Mononuclear cell (primary cell): ENCODE results near the gene PIP4K2A. TPM values are rescaled to one million over a fixed set of nuclear protein-coding genes. Genes with fewer than 3 reads are reported as not detected.

Experiments
- H3K27me3 ChIP-seq: 2 replicates; pipeline ENCODE4 v1.6.0; 2011; ENCODE audit warnings: low read length, control low read depth; ENCODE audit not compliant: insufficient read depth
- H3K4me1 ChIP-seq: 2 replicates; pipeline ENCODE4 v1.5.1; 2011; ENCODE audit warnings: mild to moderate bottlenecking, low read length, control low read depth; ENCODE audit not compliant: insufficient read depth
- H3K4me3 ChIP-seq: 2 replicates; pipeline ENCODE4 v1.5.1; 2011; ENCODE audit warnings: mild to moderate bottlenecking, low read length, moderate library complexity
- H3K9me3 ChIP-seq: 2 replicates; pipeline ENCODE4 v1.5.1; 2011; ENCODE audit warnings: low read depth, mild to moderate bottlenecking, control low read depth, low read length
- total RNA-seq: library from RNA; depleted of rRNA; stranded (reverse); fragments of >200 nt; gene quantifications from one replicate; pipeline ENCODE4 v1.2.3, GENCODE V29; 2012

Gene PIP4K2A
- total RNA-seq, 1 donor: 126 TPM

GRCh38 chr10:22623633-22624253 is 90.6 kb downstream of the PIP4K2A start:
- Histone ChIP-seq H3K4me1 (peaks cover 57% of the 10 kb centered on the region), H3K27me3 (no peaks in the 10 kb centered on the region), H3K9me3 (no peaks in the 10 kb centered on the region), H3K4me3 (no peak overlapping the region)

DNA sequence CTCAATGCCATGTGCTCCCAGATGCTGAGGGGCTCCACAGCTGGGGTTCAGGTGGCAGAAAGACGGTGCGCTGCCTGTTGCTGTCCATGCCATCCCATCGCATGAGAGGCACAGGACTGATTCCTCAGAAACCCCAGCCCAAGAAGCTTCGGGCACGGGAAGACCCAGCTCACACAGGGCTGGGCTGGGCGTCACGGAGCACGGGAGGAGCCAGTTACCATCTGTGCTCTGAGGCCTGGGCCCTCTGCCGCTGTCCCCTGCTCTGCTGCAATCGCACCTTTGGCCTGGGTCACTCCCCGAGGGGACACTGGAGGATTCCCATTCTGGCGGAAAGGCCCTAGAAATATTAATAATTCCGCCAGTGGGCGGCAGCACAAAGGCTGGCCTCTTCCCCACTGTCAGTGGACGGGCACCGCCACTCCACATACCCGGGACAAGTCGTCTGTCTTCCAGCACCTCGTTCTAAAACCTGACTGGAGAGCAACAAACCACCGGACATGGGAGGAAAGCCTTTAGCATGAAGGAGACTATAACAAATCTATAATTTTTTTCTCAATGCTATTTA is 92.1 kb downstream of the PIP4K2A start:
- no peak overlapping the region for H3K4me3 ChIP-seq
- H3K4me1 ChIP-seq: peaks cover 62% of the 10 kb centered on the region
- no peaks in the 10 kb centered on the region for H3K9me3 ChIP-seq
- no peaks in the 10 kb centered on the region for H3K27me3 ChIP-seq

- Histone ChIP-seq H3K4me3 (no peak overlapping the region), H3K9me3 (no peaks in the 10 kb centered on the region), H3K4me1 (peaks cover 64% of the 10 kb centered on the region), H3K27me3 (no peaks in the 10 kb centered on the region)
Observed at GRCh38 chr10:22621726-22622125, 92.7 kb downstream of the PIP4K2A start.

DNA sequence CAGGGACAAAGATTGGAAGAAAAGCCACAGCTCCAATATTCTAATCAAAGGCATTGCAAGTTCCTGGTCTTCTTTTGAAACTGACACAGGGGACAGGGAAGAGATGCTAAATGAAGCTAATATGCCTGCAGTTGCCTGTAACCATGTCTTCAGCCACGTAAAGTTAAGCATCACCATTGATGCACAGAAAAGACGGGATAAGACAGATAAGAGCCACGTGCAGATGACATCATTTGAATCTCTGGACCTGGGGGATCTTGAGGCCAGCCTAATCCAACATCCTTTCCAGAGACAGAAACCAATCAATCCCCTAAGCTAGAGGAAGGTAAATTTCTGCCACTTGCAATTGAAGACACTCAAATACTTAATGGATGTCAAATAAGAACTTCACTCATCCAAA is 93.4 kb downstream of the PIP4K2A start:
- Histone ChIP-seq H3K4me3 (no peak overlapping the region), H3K4me1 (peaks cover 69% of the 10 kb centered on the region), H3K9me3 (no peaks in the 10 kb centered on the region), H3K27me3 (no peaks in the 10 kb centered on the region)

GRCh38 chr10:22620140-22620857 is 94.1 kb downstream of the PIP4K2A start:
- Histone ChIP-seq H3K4me1 (peaks cover 69% of the 10 kb centered on the region), H3K9me3 (no peaks in the 10 kb centered on the region), H3K4me3 (no peak overlapping the region), H3K27me3 (no peaks in the 10 kb centered on the region)

DNA sequence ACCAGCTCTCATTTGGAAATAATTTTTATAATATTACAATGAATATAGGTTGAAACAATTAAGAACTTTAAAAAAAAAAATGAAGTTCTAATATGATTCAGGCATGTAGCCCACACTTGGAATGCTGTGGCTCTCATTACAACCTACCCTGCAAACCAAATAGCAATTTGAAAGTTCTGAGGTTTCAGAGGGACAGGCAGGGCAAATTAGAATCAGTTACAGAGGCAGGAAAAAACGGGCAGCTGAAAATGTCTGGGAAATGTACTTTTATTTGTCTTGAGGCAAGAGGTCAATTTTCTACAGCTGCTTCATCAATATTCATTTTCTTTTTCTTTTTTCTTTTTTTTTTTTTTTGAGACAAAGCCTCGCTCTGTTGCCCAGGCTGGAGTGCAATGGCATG is 95.3 kb downstream of the PIP4K2A start:
- no peaks in the 10 kb centered on the region for H3K9me3 ChIP-seq
- H3K27me3 ChIP-seq: no peaks in the 10 kb centered on the region
- no peak overlapping the region for H3K4me3 ChIP-seq
- peaks cover 72% of the 10 kb centered on the region for H3K4me1 ChIP-seq

DNA sequence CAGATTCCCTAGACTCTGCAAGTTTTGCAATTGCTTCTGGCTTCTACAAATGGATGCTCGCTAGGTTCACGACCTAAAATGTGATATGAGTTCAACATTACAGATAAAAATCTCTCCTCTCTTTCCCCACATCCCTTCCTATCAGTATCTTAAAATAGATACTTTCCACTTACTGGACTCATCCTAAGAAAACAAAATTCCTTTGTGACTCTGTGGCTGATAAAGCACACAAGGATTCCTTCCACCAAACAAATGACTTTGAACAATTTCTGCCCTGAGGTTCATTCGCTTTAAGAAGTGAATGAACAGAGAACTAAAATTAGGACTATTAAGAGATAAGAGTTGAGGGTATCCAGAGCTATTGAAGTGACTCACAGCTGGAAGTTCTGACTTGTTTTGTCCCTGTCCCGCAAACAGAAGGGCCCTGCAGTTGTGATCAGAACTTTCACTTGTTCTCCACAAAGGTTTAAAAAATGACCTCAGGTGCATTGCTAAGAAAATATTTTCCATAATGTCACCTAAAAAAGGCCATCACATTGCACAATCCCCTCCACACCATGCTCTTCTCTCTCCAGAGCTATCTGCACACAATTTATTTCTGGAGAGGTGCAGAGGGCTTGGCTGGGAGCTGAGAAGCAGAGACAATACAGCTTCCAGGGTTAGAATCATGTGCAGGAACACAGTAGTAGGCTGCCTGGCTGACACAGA is 96.1 kb downstream of the PIP4K2A start:
- no peak overlapping the region for H3K4me3 ChIP-seq
- peaks cover 72% of the 10 kb centered on the region for H3K4me1 ChIP-seq
- H3K27me3 ChIP-seq: no peaks in the 10 kb centered on the region
- H3K9me3 ChIP-seq: no peaks in the 10 kb centered on the region

- Histone ChIP-seq H3K4me3 (no peak overlapping the region), H3K27me3 (no peaks in the 10 kb centered on the region), H3K4me1 (peaks cover 76% of the 10 kb centered on the region), H3K9me3 (no peaks in the 10 kb centered on the region)
Observed at GRCh38 chr10:22617516-22617915, 96.9 kb downstream of the PIP4K2A start.

DNA sequence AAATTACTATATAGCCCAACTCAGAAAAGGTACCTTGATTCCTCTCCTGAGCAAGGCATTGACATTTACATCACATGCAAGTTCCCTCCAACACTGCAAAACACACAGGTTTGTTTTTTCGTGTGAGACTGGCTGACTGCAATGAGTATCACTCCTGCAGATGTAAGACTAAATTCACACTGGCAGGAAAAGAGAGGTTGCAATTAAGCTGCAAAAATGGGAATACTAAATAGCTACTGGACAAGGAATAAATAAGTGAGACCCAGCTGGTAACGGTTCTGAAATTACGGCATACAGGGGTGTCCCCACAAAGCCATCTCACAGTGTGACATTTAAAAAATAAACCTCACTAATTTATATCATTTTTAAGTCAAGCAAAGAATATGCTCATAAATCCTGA is 97.3 kb downstream of the PIP4K2A start:
- no peaks in the 10 kb centered on the region for H3K9me3 ChIP-seq
- H3K4me3 ChIP-seq: no peak overlapping the region
- H3K4me1 ChIP-seq: peaks cover 77% of the 10 kb centered on the region
- no peaks in the 10 kb centered on the region for H3K27me3 ChIP-seq

DNA sequence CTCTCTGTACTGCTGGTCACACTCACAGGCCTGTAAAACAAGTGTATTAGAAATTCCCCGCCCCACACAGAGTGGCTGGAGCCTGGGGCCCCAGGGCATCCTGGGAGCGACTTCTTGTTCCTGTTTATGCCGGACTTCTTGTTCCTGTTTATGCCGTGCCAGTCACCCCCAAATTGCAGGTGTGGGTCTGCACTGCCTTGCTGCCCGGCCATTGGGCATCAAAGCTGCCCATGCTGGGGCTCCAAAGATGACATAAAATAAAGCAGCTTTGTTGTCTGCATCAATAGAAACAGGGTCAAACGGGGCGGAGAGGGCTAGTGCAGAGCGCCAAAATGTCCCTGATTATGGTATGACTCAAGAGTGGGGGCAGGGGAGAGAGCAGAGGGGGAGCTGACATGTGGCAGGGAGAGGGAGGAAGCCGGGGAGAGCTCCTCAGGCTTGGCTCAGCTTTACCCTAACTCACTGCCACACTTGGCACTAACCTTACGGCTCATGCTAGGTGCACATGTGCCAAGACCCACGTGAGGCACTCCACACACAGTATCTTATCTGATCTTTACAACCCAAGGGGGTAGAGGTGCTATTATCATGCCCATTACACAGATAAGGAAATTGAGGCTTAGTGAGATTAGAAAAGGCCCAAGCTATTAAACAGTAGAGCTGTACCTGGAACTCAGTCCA is 98.4 kb downstream of the PIP4K2A start:
- Histone ChIP-seq H3K4me1 (peaks cover 79% of the 10 kb centered on the region), H3K4me3 (peak overlapping the region; percentile 11)

DNA sequence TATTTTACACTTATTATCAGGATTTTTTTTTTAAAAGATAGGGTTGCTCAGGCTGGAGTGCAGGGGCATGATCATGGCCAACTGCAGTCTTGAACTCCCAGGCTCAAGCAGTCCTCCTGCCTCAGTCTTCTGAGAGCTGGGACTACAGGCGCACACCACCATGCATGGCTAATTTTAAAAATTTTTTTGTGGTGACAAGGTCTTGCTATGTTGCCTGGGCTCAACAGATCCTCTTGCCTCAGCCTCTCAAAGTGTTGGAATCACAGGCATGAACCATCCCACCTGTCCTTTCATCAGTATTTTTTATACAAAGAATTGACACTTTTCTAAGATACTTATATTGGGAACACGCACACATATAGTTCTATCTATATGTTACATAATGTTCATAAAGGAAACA is 99.3 kb downstream of the PIP4K2A start:
- Histone ChIP-seq H3K4me3 (no peak overlapping the region), H3K9me3 (no peaks in the 10 kb centered on the region), H3K27me3 (no peaks in the 10 kb centered on the region), H3K4me1 (peaks cover 79% of the 10 kb centered on the region)

More for the DNA sequence above, 98.4 kb downstream of the PIP4K2A start:
- Histone ChIP-seq H3K27me3 (no peaks in the 10 kb centered on the region), H3K9me3 (no peaks in the 10 kb centered on the region)

DNA sequence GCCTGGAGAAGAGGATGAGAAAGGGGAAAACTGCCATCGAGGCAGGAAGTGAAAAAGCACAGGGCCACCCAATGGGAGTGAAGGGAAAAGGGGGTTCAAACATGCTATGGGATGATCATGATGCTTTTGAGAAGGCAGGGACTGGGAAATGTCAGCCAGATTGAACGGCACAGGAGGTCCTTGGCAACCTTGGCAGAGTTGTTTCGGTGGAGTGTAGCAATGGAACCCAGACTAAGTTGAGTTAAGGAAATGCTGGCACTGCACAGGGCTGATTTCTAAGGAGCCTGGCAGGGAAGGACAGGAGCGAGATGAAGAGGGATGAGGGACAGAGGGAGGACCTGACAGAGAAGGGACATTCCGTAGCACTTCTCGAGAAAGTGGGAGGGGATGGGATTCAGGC is 101.4 kb downstream of the PIP4K2A start:
- no peak overlapping the region for H3K4me3 ChIP-seq

GRCh38 chr10:22612318-22612717 is 102.1 kb downstream of the PIP4K2A start:
- H3K9me3 ChIP-seq: no peaks in the 10 kb centered on the region
- H3K4me1 ChIP-seq: peaks cover 89% of the 10 kb centered on the region
- no peak overlapping the region for H3K4me3 ChIP-seq
- H3K27me3 ChIP-seq: no peaks in the 10 kb centered on the region

More for the DNA sequence above, 101.4 kb downstream of the PIP4K2A start:
- no peaks in the 10 kb centered on the region for H3K27me3 ChIP-seq
- H3K9me3 ChIP-seq: no peaks in the 10 kb centered on the region
- H3K4me1 ChIP-seq: peaks cover 89% of the 10 kb centered on the region

- peaks cover 93% of the 10 kb centered on the region for H3K4me1 ChIP-seq
- H3K9me3 ChIP-seq: no peaks in the 10 kb centered on the region
- no peaks in the 10 kb centered on the region for H3K27me3 ChIP-seq
- H3K4me3 ChIP-seq: no peak overlapping the region
Observed at GRCh38 chr10:22611425-22612115, 102.8 kb downstream of the PIP4K2A start.
